ENCODE results near the gene ACTRT2. TPM values are rescaled to one million over a fixed set of nuclear protein-coding genes. Genes with fewer than 3 reads are reported as not detected.

ACTRT2 gene
- total and polyA plus RNA-seq, 2 of the 8 experiments (the other 6 are each of a cell fraction or from before 2014, with no cell fraction given) = not detected

DNA sequence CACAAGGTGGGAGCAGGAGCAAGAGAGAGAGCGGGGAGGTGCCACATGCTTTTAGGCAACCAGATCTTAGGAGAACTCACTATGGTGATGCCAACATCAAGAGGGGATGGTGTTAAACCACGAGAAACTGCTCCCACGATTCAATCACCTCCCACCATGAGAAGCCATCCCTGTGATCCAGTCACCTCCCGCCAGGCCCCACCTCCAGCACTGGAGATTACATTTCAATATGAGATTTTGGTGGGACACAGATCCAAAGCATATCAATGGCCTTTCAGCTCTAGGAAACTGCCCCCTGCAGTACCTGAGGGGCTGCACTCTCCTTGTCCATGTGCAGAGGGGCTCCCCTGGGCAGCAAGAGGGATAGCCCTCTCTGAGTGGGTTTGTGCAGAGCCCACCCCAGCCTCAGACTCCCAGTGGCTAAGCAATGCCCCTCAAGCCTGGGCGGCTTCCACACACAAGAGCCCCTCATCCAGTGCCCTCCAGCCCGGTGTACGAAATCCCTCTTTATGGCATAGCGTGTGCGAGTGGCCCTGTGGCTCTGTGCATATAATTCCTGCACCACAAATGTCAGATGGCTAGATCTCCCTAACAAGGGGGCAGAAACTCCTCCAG, 32.2 kb downstream of the ACTRT2 start:
- H3K4me1 ChIP-seq (replicated peaks in 1 of 4; ENCODE audit: control insufficient read depth in 3 of 4, insufficient read depth in 4 of 4, low read length in 3 of 4) = no peaks in the 10 kb centered on the region
- H3K27me3 ChIP-seq (replicated peaks in 1 of 4; ENCODE audit: control insufficient read depth in 3 of 4, extremely low read depth in 1 of 4, insufficient read depth in 3 of 4, low read length in 3 of 4) = no peaks in the 10 kb centered on the region; a peak in 2 of 7 replicates
- no peak overlapping the region for H3K23ac ChIP-seq (ENCODE audit: insufficient read length)
- TF ChIP-seq EGR1 (IDR thresholded peaks at IDR 0.05; ENCODE audit: borderline replicate concordance, low read depth, low read length) (no peak), USF2 (IDR thresholded peaks at IDR 0.05; ENCODE audit: low read length) (no peak), JUND (IDR thresholded peaks at IDR 0.05; ENCODE audit: low read length) (no peak), GTF2F1 (IDR thresholded peaks at IDR 0.05; ENCODE audit: borderline replicate concordance, low read depth, low read length) (no peak), YY1 (IDR thresholded peaks at IDR 0.05; ENCODE audit: low read depth, low read length) (no peak), HDAC6 (IDR thresholded peaks at IDR 0.05; ENCODE audit: low read depth, low read length) (no peak), E2F6 (IDR thresholded peaks at IDR 0.05) (no peak), SP1 (IDR thresholded peaks at IDR 0.05; ENCODE audit: low read depth, low read length) (no peak), ZNF274 (IDR thresholded peaks at IDR 0.05; ENCODE audit: borderline replicate concordance, extremely low read depth, low read length) (no peak), KDM4A (IDR thresholded peaks at IDR 0.05; ENCODE audit: low read depth, low read length, severe bottlenecking) (no peak), TEAD4 (IDR thresholded peaks at IDR 0.05; ENCODE audit: low read depth, low read length) (no peak)
- H2AK5ac ChIP-seq (ENCODE audit: low read depth, low read length) = no peak overlapping the region
- no peak overlapping the region for H2BK20ac ChIP-seq (ENCODE audit: low read length)
- H4K8ac ChIP-seq (ENCODE audit: extremely low read depth, insufficient read depth, low read length) = no peak overlapping the region
- H3K4ac ChIP-seq (replicated peaks; ENCODE audit: insufficient read length, low read depth, low read length) = no peak overlapping the region
- no peak overlapping the region for H2BK12ac ChIP-seq (ENCODE audit: low read depth, low read length)
- no peak overlapping the region for H3K56ac ChIP-seq (replicated peaks; ENCODE audit: insufficient read length, low read depth, low read length)
- no peak overlapping the region for H3K4me3 ChIP-seq (ENCODE audit: extremely low read depth in 1 of 4, insufficient read depth in 2 of 4, low read depth in 3 of 4, low read length in 4 of 4)
- H3K36me3 ChIP-seq (ENCODE audit: control insufficient read depth in 2 of 4, insufficient read depth in 4 of 4, low read length in 3 of 4) = no peaks in the 10 kb centered on the region
- 91% methylated on average over 9 of the region's 9 CpGs; no CpG with 5 or more reads in 1 of the 2 experiments for WGBS, 2 experiments (ENCODE audit: extremely low coverage in 1 of 2, insufficient coverage in 1 of 2, insufficient read length in 1 of 2, insufficient replicate concordance in 2 of 2, low coverage in 1 of 2, low lambda C conversion rate in 2 of 2, missing lambda C conversion rate in 1 of 2)
- H4K91ac ChIP-seq (replicated peaks; ENCODE audit: insufficient read length, low read length) = no peak overlapping the region
- H3K79me1 ChIP-seq (ENCODE audit: low read depth, low read length) = no peaks in the 10 kb centered on the region
- FAIRE-seq = no peak
- CTCF ChIA-PET (ENCODE audit: partially characterized antibody) = no interaction called here
- POLR2A ChIA-PET (ENCODE audit: partially characterized antibody) = no interaction called here
- peaks cover 14% of the 10 kb centered on the region; the same call in 1 of the 2 replicates for H3K23me2 ChIP-seq (ENCODE audit: low read depth, low read length)
- H2BK15ac ChIP-seq (ENCODE audit: low read length) = no peak overlapping the region
- H2BK5ac ChIP-seq (ENCODE audit: low read depth, low read length) = no peak overlapping the region
- peaks cover 0 to 6% of the 10 kb centered on the region in 2 experiments for H4K20me1 ChIP-seq (replicated peaks in 1 of 2; ENCODE audit: control insufficient read depth in 1 of 2, insufficient read depth in 2 of 2, low read length in 2 of 2)
- no peak overlapping the region for H2AFZ ChIP-seq (ENCODE audit: low read length)
- DNase-seq (ENCODE audit: low read depth in 1 of 2, low spot score in 2 of 2) = no peak
- H3K4me2 ChIP-seq (ENCODE audit: insufficient read depth in 1 of 2, low read depth in 2 of 2, low read length in 2 of 2) = no peak overlapping the region
- H3K27ac ChIP-seq (ENCODE audit: low read depth, low read length) = no peak overlapping the region
- H2BK120ac ChIP-seq (replicated peaks; ENCODE audit: low read depth, low read length) = no peak overlapping the region
- no peaks in the 10 kb centered on the region for H3K79me2 ChIP-seq (ENCODE audit: control insufficient read depth in 1 of 2, insufficient read depth in 2 of 2, low read length in 2 of 2)
- H3K14ac ChIP-seq (ENCODE audit: insufficient read length) = no peak overlapping the region
- H4K5ac ChIP-seq (ENCODE audit: insufficient read length, low read depth, low read length) = no peak overlapping the region
- H3K9me3 ChIP-seq (ENCODE audit: insufficient read depth in 2 of 2, low read depth in 1 of 2, low read length in 1 of 2) = peaks cover 39 to 56% of the 10 kb centered on the region in 2 experiments; a peak in 3 of 4 replicates
- H3K18ac ChIP-seq (ENCODE audit: extremely low read depth, low read length) = no peak overlapping the region
- H3K9ac ChIP-seq (replicated peaks in 1 of 4; ENCODE audit: extremely low read depth in 1 of 4, low read depth in 3 of 4, low read length in 3 of 4) = no peak overlapping the region

Measured in H1 (cell line).